GM08714 (cell line): Measurements from ENCODE around the gene BORCS8.

Experiments used
- H3K4me3 ChIP-seq: fragments of 200-500 bp; sonication (Bioruptor generic); 2 replicates; pipeline ENCODE4 v1.5.1; 2014; ENCODE audit warnings: mild to moderate bottlenecking, low read length, inconsistent platforms
- ZNF274 ChIP-seq: IDR thresholded peaks from 2 replicates; pipeline ENCODE4 v1.6.1; 2012; ENCODE audit warnings: mild to moderate bottlenecking, low read depth, low read length

The BORCS8 gene

GRCh38 chr19:19207637-19208572 lies 16.0 kb upstream of the BORCS8 start:
- H3K4me3 ChIP-seq: no peak overlapping the region
- TF ChIP-seq ZNF274: no peak

GRCh38 chr19:19206938-19207337 lies 15.0 kb upstream of the BORCS8 start:
- no peak for TF ChIP-seq ZNF274
- no peak overlapping the region for H3K4me3 ChIP-seq

GRCh38 chr19:19205416-19206410 lies 13.8 kb upstream of the BORCS8 start:
- no peak for TF ChIP-seq ZNF274
- no peak overlapping the region for H3K4me3 ChIP-seq

GRCh38 chr19:19204181-19204580 lies 12.2 kb upstream of the BORCS8 start:
- no peak overlapping the region for H3K4me3 ChIP-seq
- no peak for TF ChIP-seq ZNF274

- TF ChIP-seq ZNF274: no peak
- peak within 1 kb of the TSS; percentile 75 for H3K4me3 ChIP-seq
Observed at GRCh38 chr19:19203012-19203856, 11.3 kb upstream of the BORCS8 start, which contains the start of gene NR2C2AP. Gene NR2C2AP (minus strand): TSS chr19:19203414. CDS start chr19:19203060, 354 bp downstream.

- H3K4me3 ChIP-seq: peak overlapping the region; percentile 75
- TF ChIP-seq ZNF274: no peak
Observed at GRCh38 chr19:19202707-19203011, 10.7 kb upstream of the BORCS8 start.

GRCh38 chr19:19201697-19202630 lies 10.0 kb upstream of the BORCS8 start:
- peak overlapping the region; percentile 75 for H3K4me3 ChIP-seq
- no peak for TF ChIP-seq ZNF274

GRCh38 chr19:19193926-19194325 lies 2.0 kb upstream of the BORCS8 start:
- H3K4me3 ChIP-seq: peak overlapping the region; percentile 87; the same call in 1 of the 2 replicates
- TF ChIP-seq ZNF274: no peak

- H3K4me3 ChIP-seq: peak overlapping the region; percentile 87
- TF ChIP-seq ZNF274: no peak
Observed at GRCh38 chr19:19192910-19193423, 1.0 kb upstream of the BORCS8 start.

- peak overlapping the region; percentile 88 for H3K4me3 ChIP-seq
- no peak for TF ChIP-seq ZNF274
Observed at GRCh38 chr19:19191768-19192077, 229 bp downstream of the BORCS8 start.

- no peak for TF ChIP-seq ZNF274
- no peak overlapping the region for H3K4me3 ChIP-seq
Observed at GRCh38 chr19:19186742-19187141, 5.2 kb downstream of the BORCS8 start.
